ENCODE data around the gene GLYATL1B.
"Not testable (repeated sequence)": the region's sequence is repeated elsewhere in the genome, so short reads cannot be mapped to it uniquely, and the experiment has no call there.

GLYATL1B gene, protein sequence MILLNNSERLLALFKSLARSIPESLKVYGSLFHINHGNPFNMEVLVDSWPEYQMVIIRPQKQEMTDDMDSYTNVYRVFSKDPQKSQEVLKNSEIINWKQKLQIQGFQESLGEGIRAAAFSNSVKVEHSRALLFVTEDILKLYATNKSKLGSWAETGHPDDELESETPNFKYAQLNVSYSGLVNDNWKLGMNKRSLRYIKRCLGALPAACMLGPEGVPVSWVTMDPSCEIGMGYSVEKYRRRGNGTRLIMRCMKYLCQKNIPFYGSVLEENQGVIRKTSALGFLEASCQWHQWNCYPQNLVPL
- 0 reads per million in 9 experiments for total RNA-seq

DNA sequence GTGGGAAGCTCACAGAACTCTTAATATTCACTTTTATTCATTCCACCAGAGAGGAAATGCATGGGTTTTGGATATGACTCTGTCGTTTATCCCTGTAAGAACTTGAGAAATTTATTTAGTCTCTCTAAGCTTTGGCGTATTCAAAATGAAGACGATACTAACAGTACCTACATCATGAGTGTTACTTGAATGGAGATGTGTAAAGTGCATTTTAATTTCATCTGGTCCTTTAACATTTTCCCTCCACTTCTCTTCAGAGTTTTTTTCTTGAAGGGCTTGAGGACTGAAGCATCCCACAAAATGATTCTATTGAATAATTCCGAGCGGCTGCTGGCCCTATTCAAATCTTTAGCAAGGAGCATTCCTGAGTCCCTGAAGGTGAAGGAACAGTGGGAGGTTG is at the start of gene GLYATL1B:
TSS of gene GLYATL1B (plus strand) at position 301 of the 400 bp plus-strand sequence. CDS start at position 301, 0 bp downstream.
- H3K4me3 Mint-ChIP-seq; ATAC-seq (replicated peaks); H3K9me3 Mint-ChIP-seq; DNase-seq; H3K4me1 Mint-ChIP-seq (ENCODE audit: low read depth in 2 of 2); H3K36me3 Mint-ChIP-seq (ENCODE audit: insufficient read depth); H3K27ac Mint-ChIP-seq: not testable (repeated sequence)
- H3K27me3 Mint-ChIP-seq = peaks cover 42 to 68% of the 10 kb centered on the region in 2 donors

DNA sequence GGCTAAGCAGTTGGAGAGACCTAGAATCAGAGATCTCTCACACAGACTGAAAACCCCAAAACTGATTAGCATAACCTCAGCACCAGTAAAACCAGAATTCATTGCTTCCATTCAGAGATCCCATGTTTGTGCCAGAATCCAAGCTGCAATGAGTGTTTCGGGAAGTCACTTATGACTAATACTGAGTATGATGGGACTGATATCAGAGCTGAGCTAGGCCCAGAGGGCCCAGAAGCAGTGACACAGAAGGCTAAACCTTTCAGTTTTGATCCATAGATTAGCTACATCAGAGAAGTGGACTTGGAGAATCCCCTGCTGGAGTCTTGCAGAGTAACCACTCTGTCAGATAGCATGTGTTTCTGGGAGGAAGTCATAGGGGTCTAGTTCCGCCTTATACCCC is 49.6 kb upstream of the GLYATL1B start:
- H3K9me3 Mint-ChIP-seq; H3K36me3 Mint-ChIP-seq (ENCODE audit: insufficient read depth); ATAC-seq (replicated peaks); DNase-seq; H3K27ac Mint-ChIP-seq; H3K4me1 Mint-ChIP-seq (ENCODE audit: low read depth in 2 of 2); H3K4me3 Mint-ChIP-seq: not testable (repeated sequence)
- H3K27me3 Mint-ChIP-seq = peaks cover 62 to 81% of the 10 kb centered on the region in 2 donors

DNA sequence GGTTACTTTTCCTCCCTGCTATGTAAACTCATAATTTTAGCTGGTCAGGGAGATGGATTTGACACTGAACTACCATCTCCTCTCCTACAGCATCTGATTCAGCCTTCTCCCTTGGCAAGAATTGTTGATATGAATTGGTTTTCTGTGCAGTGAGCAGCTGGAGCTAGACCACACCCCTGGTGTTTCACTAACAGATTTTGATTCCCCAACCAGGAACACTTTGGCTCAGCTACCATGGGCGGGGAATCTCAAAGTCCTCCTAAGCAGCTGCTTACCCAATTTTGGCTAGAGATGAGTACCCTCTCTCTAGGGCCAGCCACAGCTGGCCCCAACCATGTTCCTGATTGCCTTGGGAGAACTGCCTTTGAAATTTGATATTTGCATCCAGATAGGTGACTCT is 48.7 kb upstream of the GLYATL1B start:
- H3K9me3 Mint-ChIP-seq; H3K27ac Mint-ChIP-seq; H3K4me3 Mint-ChIP-seq; DNase-seq; ATAC-seq (replicated peaks); H3K4me1 Mint-ChIP-seq (ENCODE audit: low read depth in 2 of 2); H3K36me3 Mint-ChIP-seq (ENCODE audit: insufficient read depth): not testable (repeated sequence)
- peaks cover 53 to 72% of the 10 kb centered on the region in 2 donors for H3K27me3 Mint-ChIP-seq

DNA sequence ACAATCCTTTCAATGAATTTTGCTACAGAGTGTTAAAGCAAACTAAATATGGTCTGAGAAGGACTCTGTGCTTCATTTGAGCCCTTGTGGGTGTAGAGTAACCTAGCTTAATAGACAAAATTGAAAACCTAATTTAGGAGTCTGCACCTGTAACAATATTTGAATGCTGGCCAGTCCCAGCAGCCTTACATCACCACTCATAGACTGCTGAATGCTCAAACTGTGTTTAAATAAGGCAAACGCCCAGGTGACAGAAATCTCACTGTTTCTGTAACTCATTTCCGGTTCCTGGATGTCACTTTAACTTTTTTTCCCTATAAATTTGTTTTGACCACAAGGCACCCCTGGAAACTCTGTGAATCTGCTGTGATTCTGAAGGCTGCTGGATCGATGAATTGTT is 45.5 kb upstream of the GLYATL1B start:
- Mint-ChIP-seq H3K4me1 (ENCODE audit: low read depth in 2 of 2) (no peaks in the 10 kb centered on the region), H3K9me3 (no peaks in the 10 kb centered on the region), H3K27ac (no peak overlapping the region), H3K27me3 (peaks cover 43 to 56% of the 10 kb centered on the region in 2 donors), H3K36me3 (ENCODE audit: insufficient read depth) (no peaks in the 10 kb centered on the region), H3K4me3 (no peak overlapping the region)
- DNase-seq (no peak), ATAC-seq (replicated peaks) (no peak)

DNA sequence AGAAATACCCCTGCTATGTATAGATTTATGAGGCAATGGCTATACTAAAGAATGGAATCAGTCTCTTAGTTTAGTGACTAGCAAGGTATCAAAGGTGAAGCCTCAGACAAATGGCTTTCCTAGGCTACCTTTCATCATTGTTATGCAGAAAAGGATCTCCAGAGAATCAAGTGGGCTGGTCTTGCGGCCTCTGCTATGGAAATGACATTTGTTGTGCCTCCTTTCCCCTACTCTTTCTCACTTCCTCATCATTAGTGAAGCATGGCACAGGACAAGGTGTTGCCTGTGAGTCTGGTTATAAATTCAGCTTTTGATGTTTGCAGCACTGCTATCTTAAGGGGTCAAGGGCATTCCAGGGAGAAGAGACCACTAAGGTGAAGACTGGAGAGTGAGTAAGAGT is 34.7 kb upstream of the GLYATL1B start:
- H3K27me3 Mint-ChIP-seq = peaks cover 35 to 39% of the 10 kb centered on the region in 2 donors
- not testable (repeated sequence) for H3K27ac Mint-ChIP-seq; H3K4me3 Mint-ChIP-seq; H3K36me3 Mint-ChIP-seq (ENCODE audit: insufficient read depth); H3K4me1 Mint-ChIP-seq (ENCODE audit: low read depth in 2 of 2); DNase-seq; H3K9me3 Mint-ChIP-seq; ATAC-seq (replicated peaks)

DNA sequence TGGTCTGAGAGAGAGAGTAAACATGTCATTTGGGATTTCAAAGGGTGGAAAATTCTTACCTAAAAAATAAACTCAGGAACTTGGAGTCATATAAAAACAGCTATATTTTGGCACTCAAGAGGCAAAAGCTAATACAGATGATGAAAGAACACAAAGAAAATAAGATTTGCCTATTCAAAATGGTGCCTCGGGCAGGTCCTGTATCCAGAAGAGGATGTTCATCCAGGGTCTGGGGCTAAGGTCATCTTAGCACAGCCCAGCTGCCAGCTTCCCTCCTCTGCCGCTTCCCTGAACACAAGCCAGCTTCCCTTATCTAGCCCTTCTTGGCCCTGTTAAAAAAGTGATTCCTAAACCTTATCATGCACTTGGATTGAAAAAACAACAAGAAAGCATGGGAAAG is 33.8 kb upstream of the GLYATL1B start:
- DNase-seq, H3K4me3 Mint-ChIP-seq: not testable (repeated sequence)

DNA sequence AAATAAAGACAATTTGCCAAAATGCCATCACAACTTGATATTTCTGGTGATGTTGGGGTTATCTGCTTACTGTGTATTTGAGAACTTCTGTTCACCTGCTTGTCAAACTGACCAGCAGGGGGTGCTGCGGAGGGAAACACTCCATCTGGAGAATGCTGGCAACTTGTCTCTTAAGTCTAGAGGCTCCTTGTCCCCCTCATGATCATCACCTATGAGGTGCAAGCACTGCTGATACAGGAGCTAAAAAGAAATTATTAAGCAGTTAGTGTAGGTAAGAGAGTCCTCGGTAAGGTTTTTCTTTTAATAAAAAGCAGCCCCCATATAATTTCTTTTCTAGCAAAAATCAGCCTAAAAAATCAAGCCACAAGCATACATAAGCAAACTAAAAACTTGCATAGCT is 32.7 kb upstream of the GLYATL1B start:
- peaks cover 42 to 51% of the 10 kb centered on the region in 2 donors for H3K27me3 Mint-ChIP-seq

More for the DNA sequence above, 33.8 kb upstream of the GLYATL1B start:
- not testable (repeated sequence) for H3K4me1 Mint-ChIP-seq (ENCODE audit: low read depth in 2 of 2); H3K27ac Mint-ChIP-seq; H3K9me3 Mint-ChIP-seq; ATAC-seq (replicated peaks); H3K36me3 Mint-ChIP-seq (ENCODE audit: insufficient read depth)
- H3K27me3 Mint-ChIP-seq = peaks cover 44 to 47% of the 10 kb centered on the region in 2 donors

DNA sequence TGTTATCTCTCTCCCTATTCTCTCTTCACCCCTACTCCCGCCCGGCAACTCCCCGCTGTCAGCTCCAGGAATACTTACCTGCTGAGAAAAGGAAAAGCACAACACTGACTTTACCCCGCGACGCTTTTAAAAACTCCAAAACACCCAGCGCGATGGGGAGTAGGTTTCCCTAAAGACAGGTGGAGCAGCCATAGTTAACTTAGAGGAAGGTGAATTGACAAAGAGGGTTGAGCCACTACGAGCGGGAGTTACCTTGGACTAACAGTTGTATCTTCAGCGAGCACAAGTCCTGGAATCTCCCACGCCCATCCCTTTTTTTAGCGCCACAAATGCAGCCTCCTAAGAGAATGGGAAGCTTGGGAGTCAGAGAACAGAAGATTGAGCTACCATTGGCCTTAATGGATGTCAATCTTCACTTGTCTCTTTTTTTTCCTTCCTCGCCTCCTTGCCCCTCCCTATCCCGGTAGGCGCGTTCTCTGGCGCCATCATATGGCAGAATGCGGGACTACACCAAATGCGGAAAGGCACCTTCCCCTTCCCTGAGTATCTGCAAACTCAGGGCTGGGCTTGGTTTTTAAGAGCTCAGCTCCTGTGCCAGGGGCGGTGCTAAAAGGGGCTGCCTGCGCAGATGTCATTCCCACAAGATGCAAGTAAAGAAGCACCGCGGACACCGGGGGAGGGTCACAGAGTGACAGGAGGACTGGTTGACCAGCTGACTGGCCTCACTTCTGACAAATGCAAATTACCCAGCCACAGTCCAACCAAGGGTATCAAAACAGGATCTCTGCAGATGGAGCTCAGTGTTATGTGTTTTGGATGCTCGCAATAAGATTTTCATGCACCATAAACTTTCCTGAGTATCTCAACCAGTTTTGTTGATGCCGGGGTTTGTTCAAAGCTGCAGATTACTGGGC is 27.7 kb upstream of the GLYATL1B start:
- H3K4me3 Mint-ChIP-seq = peak overlapping the region; percentile 59 to 72
- H3K36me3 Mint-ChIP-seq (ENCODE audit: insufficient read depth) = not testable (repeated sequence)

More for the DNA sequence above, 32.7 kb upstream of the GLYATL1B start:
- no peaks in the 10 kb centered on the region for H3K9me3 Mint-ChIP-seq
- no peak overlapping the region for H3K27ac Mint-ChIP-seq
- DNase-seq (peak; percentile 73 to 78 (median 78)), ATAC-seq (replicated peaks) (peak; percentile 69)
- H3K4me1 Mint-ChIP-seq (ENCODE audit: low read depth in 2 of 2) = peaks cover 0 to 5% of the 10 kb centered on the region in 2 donors
- no peaks in the 10 kb centered on the region for H3K36me3 Mint-ChIP-seq (ENCODE audit: insufficient read depth)
- H3K4me3 Mint-ChIP-seq = no peak overlapping the region

DNA sequence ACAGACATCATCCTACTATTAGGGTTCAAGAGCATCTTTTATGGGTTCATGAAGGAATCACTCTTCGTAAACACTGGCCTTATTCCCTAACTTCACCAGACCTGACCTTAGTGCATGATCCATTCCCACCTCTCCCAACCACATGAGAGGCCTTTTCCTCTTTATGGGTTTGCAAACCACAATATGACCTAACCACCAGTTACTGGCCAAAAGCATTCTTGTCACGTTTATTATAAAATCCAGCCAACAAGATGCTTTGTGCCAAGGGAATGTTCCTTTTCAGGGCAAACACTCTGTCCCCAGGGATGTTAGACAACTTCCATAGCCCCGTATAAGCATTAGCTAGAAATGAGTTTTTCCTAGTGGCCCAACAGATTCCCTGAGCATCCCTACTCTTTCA is 26.0 kb upstream of the GLYATL1B start:
- not testable (repeated sequence) for H3K27ac Mint-ChIP-seq, DNase-seq

More for the DNA sequence above, 27.7 kb upstream of the GLYATL1B start:
- H3K4me1 Mint-ChIP-seq (ENCODE audit: low read depth in 2 of 2); H3K9me3 Mint-ChIP-seq; H3K27ac Mint-ChIP-seq: not testable (repeated sequence)
- H3K27me3 Mint-ChIP-seq = peaks cover 70 to 73% of the 10 kb centered on the region in 2 donors
- peak; percentile 78 to 82 (median 81) for DNase-seq
- peak; percentile 95 for ATAC-seq (replicated peaks)

DNA sequence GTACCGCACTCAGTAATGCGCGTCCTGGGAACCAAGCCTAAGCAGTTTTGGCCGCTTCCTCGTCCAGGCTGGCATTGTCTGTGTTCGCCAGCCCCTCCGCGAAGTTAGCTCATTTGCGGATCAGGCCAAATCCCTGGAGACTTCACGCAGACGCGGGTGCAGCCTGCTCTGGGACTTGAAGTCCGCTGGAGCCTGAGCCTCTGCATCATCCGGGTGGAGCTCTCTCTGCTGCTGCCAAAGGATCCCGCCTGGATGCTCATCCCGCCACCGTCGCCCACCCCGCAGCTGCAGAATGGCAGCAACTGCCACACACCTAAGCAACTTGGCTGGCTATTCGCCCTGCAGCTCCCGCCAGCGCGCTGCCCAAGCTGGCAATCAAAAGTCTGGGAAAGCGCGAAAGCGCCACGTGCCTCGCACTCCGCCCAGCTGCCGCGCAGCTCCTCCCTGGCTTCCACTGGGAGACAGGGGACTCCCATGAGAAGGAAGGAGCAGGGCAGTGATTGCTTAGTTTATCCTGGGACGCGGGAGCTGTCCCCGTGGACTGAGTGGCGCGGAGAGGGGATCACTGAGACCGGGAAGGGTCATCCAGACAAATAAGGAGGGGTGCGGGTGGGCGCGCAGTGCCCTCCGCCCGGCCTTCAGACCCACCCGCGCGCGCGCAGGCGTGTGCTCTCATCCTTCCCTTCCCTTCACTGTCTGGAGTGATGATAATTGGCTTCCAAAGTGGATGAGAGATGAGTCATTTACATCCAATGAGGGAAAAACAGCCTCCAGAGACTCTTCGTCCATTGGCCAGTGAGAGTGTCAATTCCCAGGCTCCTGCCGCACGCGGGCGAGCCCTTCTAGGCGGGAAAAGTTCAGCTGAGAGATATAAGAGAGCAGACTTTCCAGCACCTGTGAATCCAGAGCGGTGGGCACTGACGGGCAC is 23.2 kb upstream of the GLYATL1B start:
- Mint-ChIP-seq H3K27me3 (peaks cover 65 to 78% of the 10 kb centered on the region in 2 donors), H3K4me3 (no peak overlapping the region), H3K9me3 (no peaks in the 10 kb centered on the region), H3K27ac (no peak overlapping the region), H3K4me1 (ENCODE audit: low read depth in 2 of 2) (peaks cover 0 to 8% of the 10 kb centered on the region in 2 donors), H3K36me3 (ENCODE audit: insufficient read depth) (no peaks in the 10 kb centered on the region)
- ATAC-seq (replicated peaks) (no peak), DNase-seq (no peak)

More for the DNA sequence above, 26.0 kb upstream of the GLYATL1B start:
- peaks cover 80 to 81% of the 10 kb centered on the region in 2 donors for H3K27me3 Mint-ChIP-seq
- H3K36me3 Mint-ChIP-seq (ENCODE audit: insufficient read depth); H3K9me3 Mint-ChIP-seq; H3K4me1 Mint-ChIP-seq (ENCODE audit: low read depth in 2 of 2); ATAC-seq (replicated peaks); H3K4me3 Mint-ChIP-seq: not testable (repeated sequence)

DNA sequence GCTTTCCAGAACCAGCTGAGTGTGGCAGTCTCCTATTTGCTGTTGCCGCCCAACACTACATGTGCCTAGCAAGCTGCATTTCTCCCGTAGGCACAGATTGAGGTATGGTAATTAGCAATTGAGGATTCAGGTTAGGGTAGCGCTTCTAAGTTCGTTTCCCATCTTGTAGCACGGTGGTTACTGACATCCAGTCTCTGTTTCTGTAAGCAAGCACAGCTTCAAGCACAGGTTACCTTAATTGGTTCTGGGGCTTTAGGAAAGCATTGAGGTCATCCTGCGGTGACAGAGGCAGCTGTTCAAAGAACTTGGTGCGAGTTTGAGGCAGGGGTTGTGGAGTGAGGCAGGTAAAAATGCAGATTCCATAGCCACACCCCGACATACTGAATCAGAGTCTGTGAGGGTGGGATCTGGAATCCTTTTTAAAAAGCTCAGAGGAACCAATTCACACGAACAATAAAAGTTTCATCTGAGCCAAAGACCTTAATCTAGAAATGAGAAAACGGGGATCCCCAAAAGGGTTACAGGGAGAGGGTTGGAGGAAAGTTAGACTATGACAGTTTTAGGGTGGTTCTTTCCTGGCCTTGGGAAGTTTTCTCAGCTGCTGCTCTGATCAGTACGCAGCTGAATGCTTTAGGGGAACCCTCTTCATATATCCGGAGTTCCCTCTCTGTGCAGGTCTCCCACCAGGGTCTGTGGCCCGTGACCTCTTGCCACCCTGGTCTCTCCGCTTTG is 21.9 kb upstream of the GLYATL1B start:
- not testable (repeated sequence) for H3K9me3 Mint-ChIP-seq; ATAC-seq (replicated peaks); DNase-seq; H3K4me3 Mint-ChIP-seq; H3K27ac Mint-ChIP-seq; H3K4me1 Mint-ChIP-seq (ENCODE audit: low read depth in 2 of 2); H3K36me3 Mint-ChIP-seq (ENCODE audit: insufficient read depth)
- H3K27me3 Mint-ChIP-seq = peaks cover 65 to 70% of the 10 kb centered on the region in 2 donors

DNA sequence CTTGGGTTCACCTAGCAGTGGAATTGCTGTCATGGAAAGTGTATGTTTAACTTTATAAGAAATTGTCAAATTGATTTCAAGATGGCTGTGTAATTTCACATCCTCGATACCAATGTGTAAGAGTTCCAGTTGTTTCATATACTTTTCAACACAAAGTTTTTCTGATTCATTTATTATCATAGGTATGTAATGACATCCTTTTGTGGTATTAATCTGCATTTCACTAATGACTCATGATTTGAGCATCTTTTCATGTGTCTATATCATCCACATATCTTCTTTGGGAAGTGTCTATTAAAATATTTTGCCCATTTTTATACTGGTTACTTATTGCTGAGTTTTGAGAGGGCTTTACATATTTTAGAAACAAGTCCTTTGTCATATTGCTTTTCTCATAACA is 17.0 kb upstream of the GLYATL1B start:
- H3K27me3 Mint-ChIP-seq = peaks cover 57 to 59% of the 10 kb centered on the region in 2 donors
- no peak overlapping the region for H3K27ac Mint-ChIP-seq
- H3K4me3 Mint-ChIP-seq = no peak overlapping the region
- ATAC-seq (replicated peaks) (no peak), DNase-seq (no peak)
- H3K36me3 Mint-ChIP-seq (ENCODE audit: insufficient read depth) = no peaks in the 10 kb centered on the region
- H3K4me1 Mint-ChIP-seq (ENCODE audit: low read depth in 2 of 2) = no peaks in the 10 kb centered on the region
- H3K9me3 Mint-ChIP-seq = no peaks in the 10 kb centered on the region
